Caco-2 (cell line): Measurements from ENCODE around the gene USF2. TPM values are rescaled to one million over a fixed set of nuclear protein-coding genes. Genes with fewer than 3 reads are reported as not detected.
A peak's percentile ranks its signal among the peaks of the same experiment; 100 is the strongest.

Source experiments
- BruUV-seq: library from RNA; stranded (reverse); fragments of 400-500 nt; replicated peaks from 2 replicates; lab custom pipeline; 2021; lab: Mats Ljungman, UMichigan
- CTCF ChIA-PET: fragments of 300-600 bp; sonication (Branson Sonifier 250); formaldehyde crosslinking; loops from one replicate; lab custom pipeline; 2022; ENCODE audit warnings: antibody characterized with exemption; lab: Charles Lee
- POLR2A ChIA-PET: fragments of 300-600 bp; sonication (Branson Sonifier 250); formaldehyde crosslinking; loops from one replicate; lab custom pipeline; 2022; ENCODE audit warnings: antibody characterized with exemption; lab: Charles Lee
- DNase-seq, 2 experiments: peaks; one replicate each; pipeline versions ENCODE4 v3.0.0 to v3.0.0-alpha.2; 2020 to 2022
- H3K27me3 ChIP-seq: replicated peaks from 2 replicates; pipeline ENCODE4 v1.6.0; 2011; ENCODE audit warnings: low read length; ENCODE audit not compliant: control insufficient read depth, insufficient read depth
- H3K36me3 ChIP-seq: 2 replicates; pipeline ENCODE4 v1.5.1; 2011; ENCODE audit warnings: low read length; ENCODE audit not compliant: control insufficient read depth, insufficient read depth
- H3K4me1 ChIP-seq: fragments of 250-450 bp; sonication (Bioruptor Pico); 2 replicates; pipeline ENCODE4 v1.5.1; 2020; ENCODE audit warnings: mild to moderate bottlenecking
- H3K4me3 ChIP-seq: 2 replicates; pipeline ENCODE4 v1.5.1; 2011; ENCODE audit warnings: low read depth, mild to moderate bottlenecking, control low read depth, low read length
- H3K9me3 ChIP-seq: fragments of 250-450 bp; sonication (Bioruptor Pico); 2 replicates; pipeline ENCODE4 v1.5.1; 2020; ENCODE audit warnings: mild to moderate bottlenecking, moderate library complexity
- H3K27ac Mint-ChIP-seq: one replicate; pipeline ENCODE4 v1.8.0; 2022; ENCODE audit warnings: mixed read lengths; ENCODE audit not compliant: unreplicated experiment
- H3K27me3 Mint-ChIP-seq: one replicate; pipeline ENCODE4 v1.8.0; 2022; ENCODE audit warnings: mixed read lengths; ENCODE audit not compliant: insufficient read depth, unreplicated experiment
- H3K36me3 Mint-ChIP-seq: one replicate; pipeline ENCODE4 v1.8.0; 2022; ENCODE audit warnings: mild to moderate bottlenecking, mixed read lengths; ENCODE audit not compliant: insufficient read depth, unreplicated experiment
- H3K4me1 Mint-ChIP-seq: one replicate; pipeline ENCODE4 v1.8.0; 2022; ENCODE audit warnings: low read depth, mixed read lengths; ENCODE audit not compliant: unreplicated experiment
- H3K4me3 Mint-ChIP-seq: one replicate; pipeline ENCODE4 v1.8.0; 2022; ENCODE audit warnings: mild to moderate bottlenecking, moderate library complexity, mixed read lengths; ENCODE audit not compliant: unreplicated experiment
- H3K9me3 Mint-ChIP-seq: one replicate; pipeline ENCODE4 v1.8.0; 2022; ENCODE audit warnings: mixed read lengths; ENCODE audit not compliant: unreplicated experiment
- intact Hi-C: fragments of 100-400 bp; cut with micrococcal nuclease; formaldehyde crosslinking; loops from one replicate; pipeline ENCODE4 v1.10.0; 2022; ENCODE audit not compliant: unreplicated experiment
- total RNA-seq: library from RNA; stranded (reverse); gene quantifications from 2 replicates; pipeline ENCODE4 v1.2.3, GENCODE V29; 2022
- TF ChIP-seq, protein P1 (sequence below), 2 experiments: fragments of 200-600 bp in 1 of 2; IDR thresholded peaks; 1 replicate in 1 of 2; 2 replicates in 1 of 2; pipeline versions ENCODE4 v1.5.1 to v1.8.0; 2011 to 2022; ENCODE audit warnings: antibody characterized with exemption in 1 of 2, control low read depth in 1 of 2, inconsistent platforms in 1 of 2, low read depth in 1 of 2, low read length in 1 of 2, mild to moderate bottlenecking in 1 of 2, moderate library complexity in 1 of 2; ENCODE audit not compliant: insufficient read depth in 1 of 2, severe bottlenecking in 1 of 2, unreplicated experiment in 1 of 2

The USF2 gene
- total RNA-seq, 1 experiment from 2014 or later: 105 TPM

GRCh38 chr19:35241417-35241816 is 27.3 kb upstream of the USF2 start:
- Histone ChIP-seq H3K36me3 (no peaks in the 10 kb centered on the region), H3K9me3 (peaks cover 13% of the 10 kb centered on the region), H3K27me3 (no peaks in the 10 kb centered on the region; the same call in 1 of the 2 replicates), H3K4me3 (no peak overlapping the region), H3K4me1 (peaks cover under 1% of the 10 kb centered on the region; the same call in 1 of the 2 replicates)
- BruUV-seq: no TSS peak
- H3K27ac Mint-ChIP-seq: no peak overlapping the region
- CTCF ChIA-PET: no interaction called here
- TF ChIP-seq, protein P1, sequence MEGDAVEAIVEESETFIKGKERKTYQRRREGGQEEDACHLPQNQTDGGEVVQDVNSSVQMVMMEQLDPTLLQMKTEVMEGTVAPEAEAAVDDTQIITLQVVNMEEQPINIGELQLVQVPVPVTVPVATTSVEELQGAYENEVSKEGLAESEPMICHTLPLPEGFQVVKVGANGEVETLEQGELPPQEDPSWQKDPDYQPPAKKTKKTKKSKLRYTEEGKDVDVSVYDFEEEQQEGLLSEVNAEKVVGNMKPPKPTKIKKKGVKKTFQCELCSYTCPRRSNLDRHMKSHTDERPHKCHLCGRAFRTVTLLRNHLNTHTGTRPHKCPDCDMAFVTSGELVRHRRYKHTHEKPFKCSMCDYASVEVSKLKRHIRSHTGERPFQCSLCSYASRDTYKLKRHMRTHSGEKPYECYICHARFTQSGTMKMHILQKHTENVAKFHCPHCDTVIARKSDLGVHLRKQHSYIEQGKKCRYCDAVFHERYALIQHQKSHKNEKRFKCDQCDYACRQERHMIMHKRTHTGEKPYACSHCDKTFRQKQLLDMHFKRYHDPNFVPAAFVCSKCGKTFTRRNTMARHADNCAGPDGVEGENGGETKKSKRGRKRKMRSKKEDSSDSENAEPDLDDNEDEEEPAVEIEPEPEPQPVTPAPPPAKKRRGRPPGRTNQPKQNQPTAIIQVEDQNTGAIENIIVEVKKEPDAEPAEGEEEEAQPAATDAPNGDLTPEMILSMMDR (IDR thresholded peaks at IDR 0.05; ENCODE audit: insufficient read depth in 1 of 2, low read depth in 1 of 2, low read length in 1 of 2, severe bottlenecking in 1 of 2, unreplicated experiment in 1 of 2): no peak
- H3K9me3 Mint-ChIP-seq: peaks cover 12% of the 10 kb centered on the region
- POLR2A ChIA-PET: no interaction called here
- no peak for DNase-seq
- intact Hi-C loops: loop anchor here (10.0 kb wide), 1 partner anchor 177 kb away; no protein-coding TSS in a partner anchor
- H3K4me3 Mint-ChIP-seq: no peak overlapping the region
- no peaks in the 10 kb centered on the region for H3K4me1 Mint-ChIP-seq
- peaks cover 4% of the 10 kb centered on the region for H3K27me3 Mint-ChIP-seq
- H3K36me3 Mint-ChIP-seq: peaks cover 4% of the 10 kb centered on the region

DNA sequence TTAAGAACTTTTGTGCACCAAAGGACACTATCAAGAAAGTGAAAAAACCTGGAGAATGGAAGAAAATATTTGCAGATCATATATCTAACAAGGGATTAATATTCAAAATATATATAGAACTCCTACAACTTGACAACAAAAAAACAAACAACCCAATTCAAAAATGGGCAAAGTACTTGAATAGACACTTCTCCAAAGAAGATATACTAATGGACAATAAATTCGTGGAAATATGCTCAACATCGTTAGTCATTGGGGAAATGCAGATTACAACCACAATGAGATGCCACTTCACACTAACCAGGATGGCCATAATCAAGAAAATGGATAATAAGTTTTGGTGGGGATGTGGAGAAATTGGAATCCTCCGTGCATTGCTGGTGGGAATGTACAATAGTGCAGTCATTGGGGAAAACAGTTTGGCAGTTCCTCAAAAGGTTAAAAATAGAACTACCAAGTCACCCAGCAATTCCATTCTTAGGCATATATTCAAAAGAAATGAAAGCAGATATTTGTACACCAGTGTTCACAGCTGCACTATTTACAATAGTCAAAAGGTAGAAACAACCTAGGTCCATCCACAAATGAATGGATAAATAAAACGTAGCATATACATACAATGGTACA is 22.2 kb upstream of the USF2 start:
- H3K27ac Mint-ChIP-seq: peak overlapping the region; percentile 94
- peaks cover 12% of the 10 kb centered on the region for H3K9me3 Mint-ChIP-seq
- peaks cover 5% of the 10 kb centered on the region for H3K36me3 ChIP-seq
- H3K27me3 ChIP-seq: no peaks in the 10 kb centered on the region
- no peak overlapping the region; the same call in 1 of the 2 replicates for H3K4me3 ChIP-seq
- intact Hi-C loops: loop anchor here (5.0 to 10.0 kb wide), 2 partner anchors 109 to 182 kb away; partner anchors contain the start of genes FXYD1 and LGI4
- POLR2A ChIA-PET: no interaction called here
- H3K27me3 Mint-ChIP-seq: peaks cover 4% of the 10 kb centered on the region
- peaks cover 11% of the 10 kb centered on the region for H3K4me1 ChIP-seq
- CTCF ChIA-PET: no interaction called here
- TF ChIP-seq, protein P1 (IDR thresholded peaks at IDR 0.05; ENCODE audit: insufficient read depth in 1 of 2, low read depth in 1 of 2, low read length in 1 of 2, severe bottlenecking in 1 of 2, unreplicated experiment in 1 of 2): no peak
- H3K4me3 Mint-ChIP-seq: peak overlapping the region; percentile 86
- peaks cover 21% of the 10 kb centered on the region for H3K4me1 Mint-ChIP-seq
- no TSS peak for BruUV-seq
- peaks cover 44% of the 10 kb centered on the region for H3K36me3 Mint-ChIP-seq
- DNase-seq: no peak
- H3K9me3 ChIP-seq: peaks cover 8% of the 10 kb centered on the region

DNA sequence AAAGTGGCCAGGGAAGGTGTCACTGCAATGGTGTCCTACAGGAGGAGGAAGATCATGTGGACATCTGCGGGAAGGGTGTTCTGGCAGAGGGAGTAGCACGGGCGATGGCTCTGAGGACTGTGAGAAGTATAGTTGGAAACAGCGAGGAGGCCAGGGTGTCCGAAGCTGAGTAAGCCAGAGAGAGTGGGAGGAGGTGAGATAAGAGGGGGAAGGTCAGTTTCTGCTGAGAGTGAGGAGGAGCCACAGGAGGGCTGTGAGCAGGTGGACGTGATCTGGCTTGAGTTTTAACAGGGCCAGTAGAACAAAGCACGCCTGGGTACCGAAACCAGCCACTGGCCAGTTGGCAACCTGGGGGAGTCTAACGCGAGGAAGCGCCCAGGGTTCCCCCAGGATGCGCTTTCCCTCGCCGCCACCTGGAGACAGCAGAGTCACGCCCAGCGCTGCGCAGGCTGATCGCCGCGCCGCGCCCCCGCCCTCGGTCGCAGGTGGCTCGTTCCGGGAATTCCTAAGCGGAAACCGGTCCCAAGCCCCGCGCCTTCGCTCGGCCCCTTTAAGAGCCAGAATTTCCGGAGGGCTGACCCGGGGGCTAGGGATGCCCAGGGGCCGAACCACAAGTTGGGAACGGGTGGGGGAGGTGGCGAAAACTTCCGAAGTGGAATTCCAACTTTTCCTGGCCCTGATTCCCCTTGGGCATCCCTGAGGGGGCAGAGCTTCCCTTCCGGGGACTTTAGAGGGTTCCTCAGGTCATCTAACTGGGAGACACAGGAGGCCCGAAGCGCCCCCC is 21.0 kb upstream of the USF2 start:
- 0 out of 2 replicates have a peak, but pooled peaks cover 6% of the 10 kb centered on the region for H3K9me3 ChIP-seq
- ChIA-PET CTCF (interaction anchor here (0.6 kb wide), 1 partner anchor 12 kb away, joined by 4 read pairs; no protein-coding TSS in a partner anchor), POLR2A (interaction anchor here (0.5 kb wide), 2 partner anchors 156 to 216 kb away, joined by 4 read pairs; no protein-coding TSS in a partner anchor)
- Mint-ChIP-seq H3K27ac (peak overlapping the region; percentile 94), H3K4me3 (peak overlapping the region; percentile 86), H3K36me3 (peaks cover 56% of the 10 kb centered on the region), H3K4me1 (peaks cover 21% of the 10 kb centered on the region), H3K27me3 (no peaks in the 10 kb centered on the region), H3K9me3 (peaks cover 12% of the 10 kb centered on the region)
- no TSS peak for BruUV-seq
- peaks cover 11% of the 10 kb centered on the region for H3K4me1 ChIP-seq
- H3K36me3 ChIP-seq: peaks cover 5% of the 10 kb centered on the region
- no peaks in the 10 kb centered on the region for H3K27me3 ChIP-seq
- DNase-seq: peak; percentile 97
- intact Hi-C loops: loop anchor here (2.0 to 10.0 kb wide), 3 partner anchors 17 to 183 kb away; partner anchors contain the start of genes FXYD1 and LGI4
- peak overlapping the region; percentile 91 for H3K4me3 ChIP-seq
- TF ChIP-seq, protein P1 (IDR thresholded peaks at IDR 0.05; ENCODE audit: insufficient read depth in 1 of 2, low read depth in 1 of 2, low read length in 1 of 2, severe bottlenecking in 1 of 2, unreplicated experiment in 1 of 2): peak in 1 of 2 experiments; percentile 90
